Right cardiac atrium (tissue), 5 donors: ENCODE measurements around the gene GAS2L1. TPM values are rescaled to one million over a fixed set of nuclear protein-coding genes. Genes with fewer than 3 reads are reported as not detected.
A peak's percentile ranks its signal among the peaks of the same experiment; 100 is the strongest.
"Not testable (repeated sequence)": the region's sequence is repeated elsewhere in the genome, so short reads cannot be mapped to it uniquely, and the experiment has no call there.

Experiments
- ATAC-seq, 2 donors: fragments of 200-7000 bp; cut with Tn5 transposase; one replicate each; pipeline versions ENCODE4 v1.8.0 to v1.9.1; 2020; ENCODE audit warnings: moderate library complexity in 2 of 2, mild to moderate bottlenecking in 1 of 2
- DNase-seq, 3 donors: peaks; one replicate each; pipeline ENCODE4 v3.0.0-alpha.2; 2020
- H3K27ac ChIP-seq: one replicate; pipeline ENCODE4 v1.5.1; 2013; ENCODE audit warnings: mild to moderate bottlenecking, low read length, control low read depth, moderate library complexity
- H3K27me3 ChIP-seq: one replicate; pipeline ENCODE4 v1.6.1; 2013; ENCODE audit not compliant: control insufficient read depth, insufficient read depth
- H3K4me1 ChIP-seq: one replicate; pipeline ENCODE4 v1.6.1; 2013; ENCODE audit warnings: low read length; ENCODE audit not compliant: control insufficient read depth, insufficient read depth
- H3K4me3 ChIP-seq: one replicate; pipeline ENCODE4 v1.5.1; 2013; ENCODE audit warnings: low read length, control low read depth
- H3K9me3 ChIP-seq: one replicate; pipeline ENCODE4 v1.6.1; 2013; ENCODE audit warnings: low read length; ENCODE audit not compliant: control insufficient read depth
- WGBS: extraction: QIAGEN DNeasy Blood & Tissue Kit; methylation state at CpG from one replicate; pipeline ENCODE4 v1.1.7; 2013; 5-methylcytosine and 5-hydroxymethylcytosine counted together
- intact Hi-C, 4 donors: fragments of 100-400 bp; cut with DNase I; formaldehyde crosslinking; loops; one replicate each; pipeline versions ENCODE4 v1.11.0 to v1.14.0; 2022 to 2023
- microRNA-seq, 2 donors: library from miRNA; unstranded; fragments of <30 nt; microRNA quantifications; one replicate each; pipeline ENCODE4 v1.2.0, GENCODE V29; 2020 to 2021
- polyA plus RNA-seq: library from polyadenylated mRNA; stranded (reverse); fragments of 200-250 nt; gene quantifications from one replicate; pipeline ENCODE4 v1.2.3, GENCODE V29; 2013
- total RNA-seq, 4 donors: library from RNA; stranded (reverse); fragmentation: NEBNext Ultra II Directional; extraction: Animal tissue kit (Norgen Biotek cat#: 25700); gene quantifications; one replicate each; pipeline ENCODE4 v1.2.1, GENCODE V29; 2021
- donor health status: healthy with polysubstance abuse.
- donor health status: DM: no; HTN: yes; CAD: no.
- donor health status: DM: no; HTN: no; CAD: no.
- donor health status: DM: no; HTN: yes; CAD: no; lungs with severe emphysema.
- donor health status: DM: yes; HTN: yes; CAD: no.

GAS2L1 gene
- total and polyA plus RNA-seq, 5 donors, result 16.9 to 25.7 (median 22.4) TPM

GRCh38 chr22:29357193-29357890 lies 50.9 kb downstream of the GAS2L1 start:
- H3K4me1 ChIP-seq, H3K4me3 ChIP-seq, H3K9me3 ChIP-seq, H3K27me3 ChIP-seq, H3K27ac ChIP-seq, ATAC-seq, DNase-seq: not testable (repeated sequence)
- intact Hi-C loops, result loop anchor here in 1 of 4 donors (5.0 kb wide), 1 partner anchor 50 kb away; the partner anchor contains the start of gene GAS2L1
- 95% methylated on average over 12 of the region's 12 CpGs for WGBS

GRCh38 chr22:29359469-29359868 lies 53.0 kb downstream of the GAS2L1 start:
- Histone ChIP-seq H3K4me1 (peaks cover 3% of the 10 kb centered on the region), H3K27ac (no peak overlapping the region), H3K4me3 (no peak overlapping the region), H3K27me3 (no peaks in the 10 kb centered on the region), H3K9me3 (no peaks in the 10 kb centered on the region)
- ATAC-seq (peak; percentile 84), DNase-seq (peak; percentile 72 to 88 (median 87))
- intact Hi-C loops, result loop anchor here in 1 of 4 donors (5.0 kb wide), 1 partner anchor 52 kb away; the partner anchor contains the start of gene GAS2L1
- 26% methylated on average over 9 of the region's 9 CpGs for WGBS

Small RNAs within 50 kb of the gene (microRNA-seq; reads per million reads assigned to microRNA genes)
- gene MIR3653, result 8.0 to 18.5 reads per million in 2 donors

Other genes with a start within 250 kb of the GAS2L1 start
- under 1 TPM in 2 of 4 donors, not detected in 2; 0.31 to 0.46 TPM for gene C22orf31, start 244.8 kb upstream of the GAS2L1 start, total RNA-seq
- gene C22orf31, start 244.8 kb upstream of the GAS2L1 start, polyA plus RNA-seq, result 0.14 TPM
- 10 to 100 TPM; 53.6 to 73.0 (median 67.8) TPM for gene KREMEN1, start 233.6 kb upstream of the GAS2L1 start, total RNA-seq
- gene KREMEN1, start 233.6 kb upstream of the GAS2L1 start, polyA plus RNA-seq, result 37.2 TPM
- 1 to 10 TPM in 2 of 4 donors, under 1 TPM in 2; 0.74 to 1.6 (median 0.99) TPM for gene EMID1, start 100.8 kb upstream of the GAS2L1 start, total RNA-seq
- gene EMID1, start 100.8 kb upstream of the GAS2L1 start, polyA plus RNA-seq, result 0.95 TPM
- 10 to 100 TPM; 16.8 to 19.3 (median 17.8) TPM for gene RHBDD3, start 38.7 kb upstream of the GAS2L1 start, total RNA-seq
- 20.8 TPM for gene RHBDD3, start 38.7 kb upstream of the GAS2L1 start, polyA plus RNA-seq
- gene EWSR1, start 38.4 kb upstream of the GAS2L1 start, total RNA-seq, result 100 to 1,000 TPM; 136 to 162 (median 151) TPM
- gene EWSR1, start 38.4 kb upstream of the GAS2L1 start, polyA plus RNA-seq, result 119 TPM
- gene RASL10A, start 9.0 kb downstream of the GAS2L1 start, total RNA-seq, result 1 to 10 TPM; 1.1 to 2.9 (median 1.6) TPM
- 1.2 TPM for gene RASL10A, start 9.0 kb downstream of the GAS2L1 start, polyA plus RNA-seq
- gene AP1B1, start 81.9 kb downstream of the GAS2L1 start, total RNA-seq, result 10 to 100 TPM; 33.5 to 44.6 (median 40.3) TPM
- 21.7 TPM for gene AP1B1, start 81.9 kb downstream of the GAS2L1 start, polyA plus RNA-seq
- not detected for gene RFPL1, start 131.9 kb downstream of the GAS2L1 start, total RNA-seq
- gene RFPL1, start 131.9 kb downstream of the GAS2L1 start, polyA plus RNA-seq, result not detected
- gene NEFH, start 173.6 kb downstream of the GAS2L1 start, total RNA-seq, result under 1 TPM; 0.14 to 0.45 (median 0.33) TPM
- gene NEFH, start 173.6 kb downstream of the GAS2L1 start, polyA plus RNA-seq, result 0.38 TPM
- gene THOC5, start 247.1 kb downstream of the GAS2L1 start, total RNA-seq, result 10 to 100 TPM; 31.0 to 58.9 (median 42.3) TPM
- 30.5 TPM for gene THOC5, start 247.1 kb downstream of the GAS2L1 start, polyA plus RNA-seq